HCT116 (cell line): ENCODE data around the gene CTNND2. TPM values are rescaled to one million over a fixed set of nuclear protein-coding genes. Genes with fewer than 3 reads are reported as not detected.

ENCODE experiments used
- ATAC-seq: fragments of 200-7000 bp; cut with Tn5 transposase; 2 replicates; pipeline ENCODE4 v1.9.1; 2020; ENCODE audit warnings: mild to moderate bottlenecking, moderate library complexity
- BruUV-seq: library from RNA; stranded (reverse); fragments of 400-500 nt; replicated peaks from 2 replicates; lab custom pipeline; 2021; lab: Mats Ljungman, UMichigan
- CTCF ChIA-PET: fragments of 300-600 bp; sonication (Branson Sonifier 250); formaldehyde crosslinking; loops from one replicate; lab custom pipeline; 2021; ENCODE audit warnings: antibody characterized with exemption; lab: Charles Lee
- POLR2A ChIA-PET: fragments of 300-600, 350-600 bp; sonication (Branson Sonifier 250); formaldehyde crosslinking; loops from one replicate; lab custom pipeline; 2021; ENCODE audit warnings: antibody characterized with exemption; lab: Charles Lee
- RAD21 ChIA-PET, 2 experiments: fragments of 300-600 bp; sonication (Branson Sonifier 250); formaldehyde crosslinking; loops; one replicate each; lab custom pipeline; 2023; ENCODE audit warnings: low total read pairs in 2 of 2; ENCODE audit not compliant: uncharacterized antibody in 2 of 2, unreplicated experiment in 2 of 2, low non-redundant PET in 1 of 2; lab: Charles Lee
- DNase-seq: peaks from one replicate; pipeline ENCODE4 v3.0.0-alpha.2; 2010; ENCODE audit warnings: low read depth, low spot score
- H2AFZ ChIP-seq: fragments of 200-600 bp; shearing (Covaris generic), sonication (generic); 2 replicates; pipeline ENCODE4 v1.6.1; 2017; ENCODE audit warnings: low read depth, mixed run types, mixed read lengths, antibody characterized with exemption, low read length; ENCODE audit not compliant: poor library complexity, severe bottlenecking
- H3K27ac ChIP-seq: 2 replicates; pipeline ENCODE4 v1.5.1; 2012; ENCODE audit warnings: low read depth, low read length
- H3K27me3 ChIP-seq: fragments of 200-600 bp; sonication (generic); 2 replicates; pipeline ENCODE4 v1.6.1; 2016; ENCODE audit warnings: mixed run types, low read length, mixed read lengths; ENCODE audit not compliant: insufficient read depth
- H3K36me3 ChIP-seq, 2 experiments: fragments of 200-500 bp in 1 of 2; fragments of 200-600 bp in 1 of 2; sonication (Bioruptor generic) in 1 of 2; sonication (generic) in 1 of 2; 2 replicates each; pipeline versions ENCODE4 v1.5.1 to v1.6.1; 2014 to 2016; ENCODE audit warnings: low read length in 2 of 2, inconsistent platforms in 1 of 2, mixed read lengths in 1 of 2, mixed run types in 1 of 2; ENCODE audit not compliant: insufficient read depth in 2 of 2, control insufficient read depth in 1 of 2
- H3K4me1 ChIP-seq, 2 experiments: fragments of 200-600 bp in 1 of 2; sonication (generic) in 1 of 2; 2 replicates each; pipeline versions ENCODE4 v1.5.1 to v1.6.1; 2012 to 2017; ENCODE audit warnings: low read length in 2 of 2, inconsistent platforms in 1 of 2, mild to moderate bottlenecking in 1 of 2, mixed read lengths in 1 of 2, mixed run types in 1 of 2, moderate library complexity in 1 of 2; ENCODE audit not compliant: insufficient read depth in 2 of 2, control insufficient read depth in 1 of 2
- H3K4me2 ChIP-seq: fragments of 200-600 bp; sonication (generic); 2 replicates; pipeline ENCODE4 v1.6.1; 2017; ENCODE audit warnings: mixed run types, low read length, mixed read lengths
- H3K4me3 ChIP-seq, 2 experiments: fragments of 200-600 bp in 1 of 2; sonication (generic) in 1 of 2; replicated peaks in 1 of 2; 2 replicates each; pipeline ENCODE4 v1.5.1; 2011 to 2016; ENCODE audit warnings: low read length in 2 of 2, control low read depth in 1 of 2, low read depth in 1 of 2, mild to moderate bottlenecking in 1 of 2, mixed read lengths in 1 of 2, mixed run types in 1 of 2
- H3K79me2 ChIP-seq: fragments of 200-600 bp; sonication (generic); 2 replicates; pipeline ENCODE4 v1.6.1; 2017; ENCODE audit warnings: mild to moderate bottlenecking, mixed run types, low read length, moderate library complexity, mixed read lengths; ENCODE audit not compliant: insufficient read depth
- H3K9ac ChIP-seq: fragments of 200-600 bp; sonication (generic); 2 replicates; pipeline ENCODE4 v1.6.1; 2016; ENCODE audit warnings: low read length, mixed read lengths
- H3K9me2 ChIP-seq: fragments of 200-600 bp; sonication (generic), shearing (Covaris generic); 2 replicates; pipeline ENCODE4 v1.6.1; 2017; ENCODE audit warnings: mixed run types, mild to moderate bottlenecking, moderate library complexity; ENCODE audit not compliant: insufficient read depth
- H3K9me3 ChIP-seq, 2 experiments: fragments of 200-500 bp in 1 of 2; fragments of 200-600 bp in 1 of 2; sonication (Bioruptor generic) in 1 of 2; sonication (generic) in 1 of 2; 2 replicates each; pipeline ENCODE4 v1.6.1; 2014 to 2017; ENCODE audit warnings: low read length in 2 of 2, mixed read lengths in 2 of 2, inconsistent platforms in 1 of 2, low read depth in 1 of 2, mild to moderate bottlenecking in 1 of 2, mixed run types in 1 of 2, moderate library complexity in 1 of 2; ENCODE audit not compliant: control insufficient read depth in 1 of 2, insufficient read depth in 1 of 2
- H4K20me1 ChIP-seq: fragments of 200-600 bp; sonication (generic), shearing (Covaris generic); 2 replicates; pipeline ENCODE4 v1.6.1; 2017; ENCODE audit warnings: mixed run types, mild to moderate bottlenecking, moderate library complexity; ENCODE audit not compliant: insufficient read depth
- ATF3 ChIP-seq: IDR thresholded peaks from 2 replicates; pipeline ENCODE4 v1.6.1; 2012
- CEBPB ChIP-seq: IDR thresholded peaks from 2 replicates; pipeline ENCODE4 v1.6.1; 2012; ENCODE audit warnings: low read depth
- ELF1 ChIP-seq: IDR thresholded peaks from 2 replicates; pipeline ENCODE4 v1.6.1; 2012; ENCODE audit warnings: low read depth, borderline replicate concordance
- EZH2 ChIP-seq: fragments of 200-600 bp; sonication (generic); IDR thresholded peaks from 2 replicates; pipeline ENCODE4 v1.6.1; 2017; ENCODE audit warnings: antibody characterized with exemption, mixed run types
- EZH2phosphoT487 ChIP-seq: fragments of 200-600 bp; IDR thresholded peaks from 2 replicates; pipeline ENCODE4 v1.6.1; 2018; ENCODE audit warnings: antibody characterized with exemption, borderline replicate concordance
- FOSL1 ChIP-seq: IDR thresholded peaks from 2 replicates; pipeline ENCODE4 v1.6.1; 2012; ENCODE audit warnings: low read depth
- JUND ChIP-seq: IDR thresholded peaks from 2 replicates; pipeline ENCODE4 v1.6.1; 2012
- MAX ChIP-seq: IDR thresholded peaks from 2 replicates; pipeline ENCODE4 v1.6.1; 2012
- POLR2A ChIP-seq: IDR thresholded peaks from 2 replicates; pipeline ENCODE4 v1.7.0; 2011; ENCODE audit warnings: borderline replicate concordance; ENCODE audit not compliant: insufficient read depth, insufficient read length; ENCODE audit errors: extremely low read depth
- POLR2AphosphoS5 ChIP-seq: IDR thresholded peaks from 2 replicates; pipeline ENCODE4 v1.6.1; 2011; ENCODE audit warnings: mild to moderate bottlenecking, low read depth, low read length, moderate library complexity
- SIN3A ChIP-seq: IDR thresholded peaks from 2 replicates; pipeline ENCODE4 v1.6.1; 2012; ENCODE audit warnings: low read depth
- SP1 ChIP-seq: IDR thresholded peaks from 2 replicates; pipeline ENCODE4 v1.6.1; 2012; ENCODE audit warnings: low read depth
- SRF ChIP-seq: IDR thresholded peaks from 2 replicates; pipeline ENCODE4 v1.6.1; 2012; ENCODE audit warnings: low read depth
- TCF7L2 ChIP-seq: IDR thresholded peaks from 2 replicates; pipeline ENCODE4 v1.7.0; 2011; ENCODE audit warnings: borderline replicate concordance, inconsistent platforms; ENCODE audit not compliant: insufficient read depth, insufficient read length; ENCODE audit errors: extremely low read depth
- ZFX ChIP-seq: fragments of 450-650 bp; IDR thresholded peaks from 2 replicates; pipeline ENCODE4 v1.6.1; 2017
- ZNF274 ChIP-seq: fragments of 200-500 bp; sonication (Bioruptor generic); IDR thresholded peaks from 2 replicates; pipeline ENCODE4 v1.6.1; 2014; ENCODE audit warnings: mild to moderate bottlenecking, low read depth, low read length, inconsistent platforms
- intact Hi-C: fragments of 100-400 bp; cut with micrococcal nuclease; formaldehyde crosslinking; loops from 2 replicates; pipeline ENCODE4 v1.10.0; 2022
- total RNA-seq: library from RNA; stranded (reverse); gene quantifications from one replicate; pipeline ENCODE4 v1.2.1, GENCODE V29; 2021; ENCODE audit not compliant: unreplicated experiment
- TF ChIP-seq, protein P1 (sequence below): IDR thresholded peaks from 2 replicates; pipeline ENCODE4 v1.6.1; 2012; ENCODE audit warnings: low read depth
- TF ChIP-seq, protein P2 (sequence below): IDR thresholded peaks from 2 replicates; pipeline ENCODE4 v1.6.1; 2011; ENCODE audit warnings: mild to moderate bottlenecking, low read length, moderate library complexity; ENCODE audit not compliant: insufficient replicate concordance; ENCODE audit errors: extremely low read depth
- TF ChIP-seq, protein P3 (sequence below), 3 experiments: fragments of 200-600 bp in 1 of 3; sonication (generic) in 1 of 3; IDR thresholded peaks in 2 of 3; conservative IDR thresholded peaks in 1 of 3; 2 replicates each; pipeline ENCODE4 v1.5.1; 2012 to 2017; ENCODE audit warnings: low read depth in 2 of 3, low read length in 2 of 3, antibody characterized with exemption in 1 of 3, borderline replicate concordance in 1 of 3, control low read depth in 1 of 3, mild to moderate bottlenecking in 1 of 3, mixed read lengths in 1 of 3, mixed run types in 1 of 3, moderate library complexity in 1 of 3; ENCODE audit not compliant: insufficient read depth in 1 of 3

Gene CTNND2
- total RNA-seq, 1 experiment from 2014 or later, result not detected

DNA sequence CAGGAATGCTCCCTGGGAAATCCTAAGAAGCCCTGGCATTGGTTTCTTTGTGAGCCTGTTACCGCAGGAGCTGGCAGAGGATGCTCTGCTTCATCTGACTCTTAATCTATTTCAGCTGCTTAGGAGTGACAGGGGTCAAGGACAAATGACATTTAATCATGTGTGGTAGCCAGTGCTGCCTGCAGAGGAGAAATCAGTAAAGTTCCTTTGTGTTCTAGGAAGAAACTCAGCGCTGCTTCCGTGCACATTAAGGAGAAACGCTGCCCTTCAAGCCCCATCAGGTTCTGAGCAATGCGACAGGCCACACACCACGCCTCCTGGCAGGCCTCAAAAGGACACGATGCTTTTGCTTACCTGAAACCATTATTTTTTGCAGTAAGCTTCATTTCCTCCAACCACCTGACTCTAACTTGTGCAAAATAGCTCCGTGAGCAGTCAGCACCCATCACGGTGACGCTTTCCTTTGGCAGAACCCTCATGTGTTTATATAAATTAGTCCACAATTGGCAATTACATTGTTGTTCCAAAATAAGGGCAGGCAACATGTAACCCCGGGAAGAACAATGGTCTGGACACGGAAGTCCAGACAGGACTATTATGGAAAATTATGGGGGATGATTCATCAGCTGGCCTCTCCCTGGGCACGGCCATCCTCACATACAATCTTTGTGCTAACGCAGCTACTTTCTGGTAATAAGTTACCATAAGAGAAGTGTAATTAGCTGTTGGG lies 755.3 kb downstream of the CTNND2 start:
- CTCF ChIA-PET, result no interaction called here
- POLR2A ChIA-PET, result no interaction called here

More for the DNA sequence above, 755.3 kb downstream of the CTNND2 start:
- Histone ChIP-seq H2AFZ (no peak overlapping the region), H3K36me3 (no peaks in the 10 kb centered on the region), H3K27me3 (peaks cover 12% of the 10 kb centered on the region), H3K4me2 (no peak overlapping the region), H3K4me3 (no peak overlapping the region), H4K20me1 (no peaks in the 10 kb centered on the region), H3K9me2 (no peaks in the 10 kb centered on the region)
- RAD21 ChIA-PET, result no interaction called here
- intact Hi-C loops, result no loop called here
- no peak for ATAC-seq
- BruUV-seq, result no TSS peak
- no peak for TF ChIP-seq EZH2
- TF ChIP-seq, protein P1, sequence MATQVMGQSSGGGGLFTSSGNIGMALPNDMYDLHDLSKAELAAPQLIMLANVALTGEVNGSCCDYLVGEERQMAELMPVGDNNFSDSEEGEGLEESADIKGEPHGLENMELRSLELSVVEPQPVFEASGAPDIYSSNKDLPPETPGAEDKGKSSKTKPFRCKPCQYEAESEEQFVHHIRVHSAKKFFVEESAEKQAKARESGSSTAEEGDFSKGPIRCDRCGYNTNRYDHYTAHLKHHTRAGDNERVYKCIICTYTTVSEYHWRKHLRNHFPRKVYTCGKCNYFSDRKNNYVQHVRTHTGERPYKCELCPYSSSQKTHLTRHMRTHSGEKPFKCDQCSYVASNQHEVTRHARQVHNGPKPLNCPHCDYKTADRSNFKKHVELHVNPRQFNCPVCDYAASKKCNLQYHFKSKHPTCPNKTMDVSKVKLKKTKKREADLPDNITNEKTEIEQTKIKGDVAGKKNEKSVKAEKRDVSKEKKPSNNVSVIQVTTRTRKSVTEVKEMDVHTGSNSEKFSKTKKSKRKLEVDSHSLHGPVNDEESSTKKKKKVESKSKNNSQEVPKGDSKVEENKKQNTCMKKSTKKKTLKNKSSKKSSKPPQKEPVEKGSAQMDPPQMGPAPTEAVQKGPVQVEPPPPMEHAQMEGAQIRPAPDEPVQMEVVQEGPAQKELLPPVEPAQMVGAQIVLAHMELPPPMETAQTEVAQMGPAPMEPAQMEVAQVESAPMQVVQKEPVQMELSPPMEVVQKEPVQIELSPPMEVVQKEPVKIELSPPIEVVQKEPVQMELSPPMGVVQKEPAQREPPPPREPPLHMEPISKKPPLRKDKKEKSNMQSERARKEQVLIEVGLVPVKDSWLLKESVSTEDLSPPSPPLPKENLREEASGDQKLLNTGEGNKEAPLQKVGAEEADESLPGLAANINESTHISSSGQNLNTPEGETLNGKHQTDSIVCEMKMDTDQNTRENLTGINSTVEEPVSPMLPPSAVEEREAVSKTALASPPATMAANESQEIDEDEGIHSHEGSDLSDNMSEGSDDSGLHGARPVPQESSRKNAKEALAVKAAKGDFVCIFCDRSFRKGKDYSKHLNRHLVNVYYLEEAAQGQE, result no peak
- no peak for TF ChIP-seq SP1
- TF ChIP-seq POLR2A, result no peak
- TF ChIP-seq, protein P2, sequence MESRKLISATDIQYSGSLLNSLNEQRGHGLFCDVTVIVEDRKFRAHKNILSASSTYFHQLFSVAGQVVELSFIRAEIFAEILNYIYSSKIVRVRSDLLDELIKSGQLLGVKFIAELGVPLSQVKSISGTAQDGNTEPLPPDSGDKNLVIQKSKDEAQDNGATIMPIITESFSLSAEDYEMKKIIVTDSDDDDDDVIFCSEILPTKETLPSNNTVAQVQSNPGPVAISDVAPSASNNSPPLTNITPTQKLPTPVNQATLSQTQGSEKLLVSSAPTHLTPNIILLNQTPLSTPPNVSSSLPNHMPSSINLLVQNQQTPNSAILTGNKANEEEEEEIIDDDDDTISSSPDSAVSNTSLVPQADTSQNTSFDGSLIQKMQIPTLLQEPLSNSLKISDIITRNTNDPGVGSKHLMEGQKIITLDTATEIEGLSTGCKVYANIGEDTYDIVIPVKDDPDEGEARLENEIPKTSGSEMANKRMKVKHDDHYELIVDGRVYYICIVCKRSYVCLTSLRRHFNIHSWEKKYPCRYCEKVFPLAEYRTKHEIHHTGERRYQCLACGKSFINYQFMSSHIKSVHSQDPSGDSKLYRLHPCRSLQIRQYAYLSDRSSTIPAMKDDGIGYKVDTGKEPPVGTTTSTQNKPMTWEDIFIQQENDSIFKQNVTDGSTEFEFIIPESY, result no peak
- TF ChIP-seq, protein P3, sequence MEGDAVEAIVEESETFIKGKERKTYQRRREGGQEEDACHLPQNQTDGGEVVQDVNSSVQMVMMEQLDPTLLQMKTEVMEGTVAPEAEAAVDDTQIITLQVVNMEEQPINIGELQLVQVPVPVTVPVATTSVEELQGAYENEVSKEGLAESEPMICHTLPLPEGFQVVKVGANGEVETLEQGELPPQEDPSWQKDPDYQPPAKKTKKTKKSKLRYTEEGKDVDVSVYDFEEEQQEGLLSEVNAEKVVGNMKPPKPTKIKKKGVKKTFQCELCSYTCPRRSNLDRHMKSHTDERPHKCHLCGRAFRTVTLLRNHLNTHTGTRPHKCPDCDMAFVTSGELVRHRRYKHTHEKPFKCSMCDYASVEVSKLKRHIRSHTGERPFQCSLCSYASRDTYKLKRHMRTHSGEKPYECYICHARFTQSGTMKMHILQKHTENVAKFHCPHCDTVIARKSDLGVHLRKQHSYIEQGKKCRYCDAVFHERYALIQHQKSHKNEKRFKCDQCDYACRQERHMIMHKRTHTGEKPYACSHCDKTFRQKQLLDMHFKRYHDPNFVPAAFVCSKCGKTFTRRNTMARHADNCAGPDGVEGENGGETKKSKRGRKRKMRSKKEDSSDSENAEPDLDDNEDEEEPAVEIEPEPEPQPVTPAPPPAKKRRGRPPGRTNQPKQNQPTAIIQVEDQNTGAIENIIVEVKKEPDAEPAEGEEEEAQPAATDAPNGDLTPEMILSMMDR (IDR thresholded peaks at IDR 0.05 in 2 of 3, conservative IDR thresholded peaks at IDR 0.05 in 1 of 3; ENCODE audit: borderline replicate concordance in 1 of 3, insufficient read depth in 1 of 3, low read depth in 2 of 3, low read length in 2 of 3), result no peak
- TF ChIP-seq TCF7L2, result no peak
- TF ChIP-seq CEBPB, result no peak
- no peak for TF ChIP-seq ELF1
- TF ChIP-seq ZFX, result no peak
- no peak for TF ChIP-seq MAX
- no peak for TF ChIP-seq EZH2phosphoT487
- no peak for TF ChIP-seq ATF3
- TF ChIP-seq SIN3A, result no peak
- TF ChIP-seq POLR2AphosphoS5, result no peak
- TF ChIP-seq JUND, result no peak
- TF ChIP-seq FOSL1, result no peak
- no peak for TF ChIP-seq ZNF274
- TF ChIP-seq SRF, result no peak
- TF ChIP-seq, all 23 proteins: peak for 0
- no peak overlapping the region for H3K27ac ChIP-seq
- no peaks in the 10 kb centered on the region for H3K9me3 ChIP-seq
- H3K9ac ChIP-seq, result no peak overlapping the region
- no peaks in the 10 kb centered on the region for H3K4me1 ChIP-seq
- H3K79me2 ChIP-seq, result no peaks in the 10 kb centered on the region
- no peak for DNase-seq
